Activated CD4-positive, alpha-beta T cell treated with anti-CD3 and anti-CD28 coated beads, Interleukin-2, amount 50 U/mL, for 4 hours (primary cell): ENCODE measurements around the gene TMEM270.
"Not testable (repeated sequence)": the region's sequence is repeated elsewhere in the genome, so short reads cannot be mapped to it uniquely, and the experiment has no call there.

Experiments
- DNase-seq, 2 experiments: peaks; one replicate each; pipeline ENCODE4 v3.0.0-alpha.2; 2020

TMEM270 gene

GRCh38 chr7:73832806-73833205 is 28.2 kb upstream of the TMEM270 start:
- no peak for DNase-seq

- DNase-seq = no peak
Observed at GRCh38 chr7:73833251-73833919, 27.6 kb upstream of the TMEM270 start.

- DNase-seq = no peak
Observed at GRCh38 chr7:73834626-73835191, 26.2 kb upstream of the TMEM270 start.

- not testable (repeated sequence) for DNase-seq
Observed at GRCh38 chr7:73837167-73837566, 23.8 kb upstream of the TMEM270 start.

- no peak for DNase-seq
Observed at GRCh38 chr7:73838642-73839041, 22.3 kb upstream of the TMEM270 start.

- no peak for DNase-seq
Observed at GRCh38 chr7:73839290-73839689, 21.7 kb upstream of the TMEM270 start.

GRCh38 chr7:73839743-73840714 is 20.9 kb upstream of the TMEM270 start:
- DNase-seq = no peak

GRCh38 chr7:73840715-73841379 is 20.1 kb upstream of the TMEM270 start:
- no peak for DNase-seq

GRCh38 chr7:73841689-73842066 is 19.3 kb upstream of the TMEM270 start:
- no peak for DNase-seq

GRCh38 chr7:73842067-73842976 is 18.6 kb upstream of the TMEM270 start, which contains the start of gene METTL27:
Gene METTL27 (minus strand): TSS chr7:73842516. CDS start chr7:73842140, 376 bp downstream.
- DNase-seq = peak; percentile 85 to 86

GRCh38 chr7:73844131-73844547 is 16.8 kb upstream of the TMEM270 start:
- DNase-seq = no peak

- DNase-seq = no peak
Observed at GRCh38 chr7:73844848-73845460, 16.0 kb upstream of the TMEM270 start.

GRCh38 chr7:73845701-73846195 is 15.2 kb upstream of the TMEM270 start:
- not testable (repeated sequence) for DNase-seq

GRCh38 chr7:73847941-73848723 is 12.8 kb upstream of the TMEM270 start:
- DNase-seq = no peak

- DNase-seq = no peak
Observed at GRCh38 chr7:73850781-73851207, 10.2 kb upstream of the TMEM270 start.

- no peak for DNase-seq
Observed at GRCh38 chr7:73851410-73852338, 9.3 kb upstream of the TMEM270 start.

- DNase-seq = no peak
Observed at GRCh38 chr7:73852500-73852899, 8.5 kb upstream of the TMEM270 start.

- no peak for DNase-seq
Observed at GRCh38 chr7:73856941-73857340, 4.0 kb upstream of the TMEM270 start.

GRCh38 chr7:73858807-73859206 is 2.2 kb upstream of the TMEM270 start:
- DNase-seq = no peak
